Adrenal gland (tissue), 5 donors: ENCODE measurements around the gene PLA2G2C.

Source experiments
- POLR2A ChIP-seq, 2 donors: fragments of 450-650 bp; IDR thresholded peaks; one replicate each; pipeline ENCODE4 v1.6.1; 2017; ENCODE audit warnings: antibody characterized with exemption in 2 of 2, mild to moderate bottlenecking in 2 of 2, moderate library complexity in 1 of 2
- TF ChIP-seq, protein P1 (sequence below), 6 experiments: fragments of 450-650 bp in 4 of 6; fragments of 200-600 bp in 2 of 6; sonication (generic) in 1 of 6; IDR thresholded peaks; 1 replicate in 5 of 6; 2 replicates in 1 of 6; pipeline versions ENCODE4 v1.5.1 to v1.8.0; 2016 to 2021; ENCODE audit warnings: antibody characterized with exemption in 6 of 6, mild to moderate bottlenecking in 2 of 6, moderate library complexity in 1 of 6
- donor health status: DM: no; HTN: no; CAD: no.

DNA sequence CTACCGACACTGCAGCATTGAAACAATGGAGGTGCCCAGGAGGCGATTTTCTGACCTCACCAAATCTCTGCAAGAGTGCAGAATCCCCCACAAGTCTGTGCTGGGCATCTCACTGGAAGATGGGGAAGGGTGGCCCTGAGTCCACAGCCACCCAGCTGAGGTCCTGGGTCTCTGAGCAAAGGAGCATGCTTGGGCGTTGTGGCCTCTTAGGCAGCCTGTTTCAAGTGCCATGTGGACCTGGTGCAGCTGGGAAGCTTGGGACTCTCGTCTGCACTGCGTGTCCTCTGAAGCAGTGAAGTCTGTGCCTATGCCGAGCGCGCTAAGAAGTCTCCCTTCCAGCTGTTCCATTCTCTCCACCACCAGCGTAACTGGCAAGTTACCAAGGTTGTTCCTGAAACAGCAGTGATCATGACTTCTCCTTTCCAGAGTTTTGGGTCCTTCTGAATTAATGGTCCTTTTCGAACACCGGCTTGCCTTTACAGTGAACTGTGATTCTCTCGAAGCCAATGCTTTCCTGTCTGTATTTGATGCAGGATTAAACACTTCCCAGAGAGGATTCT, 5.0 kb upstream of the PLA2G2C start:
- TF ChIP-seq POLR2A (IDR thresholded peaks at IDR 0.05): no peak
- TF ChIP-seq, protein P1, sequence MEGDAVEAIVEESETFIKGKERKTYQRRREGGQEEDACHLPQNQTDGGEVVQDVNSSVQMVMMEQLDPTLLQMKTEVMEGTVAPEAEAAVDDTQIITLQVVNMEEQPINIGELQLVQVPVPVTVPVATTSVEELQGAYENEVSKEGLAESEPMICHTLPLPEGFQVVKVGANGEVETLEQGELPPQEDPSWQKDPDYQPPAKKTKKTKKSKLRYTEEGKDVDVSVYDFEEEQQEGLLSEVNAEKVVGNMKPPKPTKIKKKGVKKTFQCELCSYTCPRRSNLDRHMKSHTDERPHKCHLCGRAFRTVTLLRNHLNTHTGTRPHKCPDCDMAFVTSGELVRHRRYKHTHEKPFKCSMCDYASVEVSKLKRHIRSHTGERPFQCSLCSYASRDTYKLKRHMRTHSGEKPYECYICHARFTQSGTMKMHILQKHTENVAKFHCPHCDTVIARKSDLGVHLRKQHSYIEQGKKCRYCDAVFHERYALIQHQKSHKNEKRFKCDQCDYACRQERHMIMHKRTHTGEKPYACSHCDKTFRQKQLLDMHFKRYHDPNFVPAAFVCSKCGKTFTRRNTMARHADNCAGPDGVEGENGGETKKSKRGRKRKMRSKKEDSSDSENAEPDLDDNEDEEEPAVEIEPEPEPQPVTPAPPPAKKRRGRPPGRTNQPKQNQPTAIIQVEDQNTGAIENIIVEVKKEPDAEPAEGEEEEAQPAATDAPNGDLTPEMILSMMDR (IDR thresholded peaks at IDR 0.05): no peak
